Skeletal muscle satellite cell (primary cell): Measurements from ENCODE around the gene SDF4.
"Not testable (repeated sequence)": the region's sequence is repeated elsewhere in the genome, so short reads cannot be mapped to it uniquely, and the experiment has no call there.

ENCODE experiments used
- H3K27me3 ChIP-seq: 2 replicates; pipeline ENCODE4 v1.7.0; 2013; ENCODE audit warnings: low read length; ENCODE audit not compliant: control insufficient read depth, insufficient read depth
- H3K36me3 ChIP-seq: 2 replicates; pipeline ENCODE4 v1.7.0; 2013; ENCODE audit warnings: mild to moderate bottlenecking, control low read depth, low read length; ENCODE audit not compliant: insufficient read depth
- H3K4me1 ChIP-seq: 2 replicates; pipeline ENCODE4 v1.7.0; 2013; ENCODE audit warnings: low read length; ENCODE audit not compliant: control insufficient read depth, insufficient read depth
- H3K4me2 ChIP-seq: 2 replicates; pipeline ENCODE4 v1.7.0; 2013; ENCODE audit warnings: mild to moderate bottlenecking, low read length
- H3K4me3 ChIP-seq: 2 replicates; pipeline ENCODE4 v1.7.0; 2013; ENCODE audit warnings: low read length
- H3K9ac ChIP-seq: 2 replicates; pipeline ENCODE4 v1.7.0; 2013; ENCODE audit warnings: mild to moderate bottlenecking, low read depth, low read length, moderate library complexity
- H3K9me3 ChIP-seq: replicated peaks from 2 replicates; pipeline ENCODE4 v1.7.0; 2013; ENCODE audit warnings: mild to moderate bottlenecking, control low read depth, low read length

SDF4 gene

GRCh38 chr1:1195726-1196125 lies 36.1 kb downstream of the SDF4 start:
- not testable (repeated sequence) for H3K9ac ChIP-seq, H3K4me2 ChIP-seq, H3K27me3 ChIP-seq, H3K4me3 ChIP-seq, H3K4me1 ChIP-seq, H3K9me3 ChIP-seq, H3K36me3 ChIP-seq

- no peaks in the 10 kb centered on the region for H3K36me3 ChIP-seq
- no peak overlapping the region for H3K4me3 ChIP-seq
- no peaks in the 10 kb centered on the region for H3K4me1 ChIP-seq
- no peaks in the 10 kb centered on the region for H3K9me3 ChIP-seq
- peaks cover 3% of the 10 kb centered on the region for H3K27me3 ChIP-seq
- H3K9ac ChIP-seq, result no peak overlapping the region
- no peak overlapping the region for H3K4me2 ChIP-seq
These were observed 37.1 kb downstream of the SDF4 start for GRCh38 chr1:1194723-1195122.

- no peaks in the 10 kb centered on the region for H3K36me3 ChIP-seq
- H3K4me3 ChIP-seq, result no peak overlapping the region
- peaks cover 11% of the 10 kb centered on the region for H3K27me3 ChIP-seq
- no peak overlapping the region for H3K4me2 ChIP-seq
- H3K9ac ChIP-seq, result no peak overlapping the region
- H3K4me1 ChIP-seq, result no peaks in the 10 kb centered on the region
- no peaks in the 10 kb centered on the region for H3K9me3 ChIP-seq
These were observed 40.1 kb downstream of the SDF4 start for GRCh38 chr1:1191734-1192133.

- Histone ChIP-seq H3K4me1 (peaks cover 6% of the 10 kb centered on the region), H3K9ac (no peak overlapping the region), H3K9me3 (no peaks in the 10 kb centered on the region), H3K27me3 (peaks cover 17% of the 10 kb centered on the region), H3K4me3 (no peak overlapping the region), H3K36me3 (no peaks in the 10 kb centered on the region), H3K4me2 (no peak overlapping the region)
These were observed 42.7 kb downstream of the SDF4 start for GRCh38 chr1:1189111-1189510.

GRCh38 chr1:1187938-1188337 lies 43.9 kb downstream of the SDF4 start:
- H3K4me1 ChIP-seq, result peaks cover 6% of the 10 kb centered on the region
- H3K4me2 ChIP-seq, result no peak overlapping the region
- H3K9me3 ChIP-seq, result no peaks in the 10 kb centered on the region
- H3K36me3 ChIP-seq, result no peaks in the 10 kb centered on the region
- no peak overlapping the region for H3K9ac ChIP-seq
- peaks cover 17% of the 10 kb centered on the region for H3K27me3 ChIP-seq
- H3K4me3 ChIP-seq, result no peak overlapping the region

GRCh38 chr1:1185101-1185765 lies 46.6 kb downstream of the SDF4 start:
- no peak overlapping the region for H3K9ac ChIP-seq
- no peak overlapping the region for H3K4me2 ChIP-seq
- peaks cover 6% of the 10 kb centered on the region for H3K4me1 ChIP-seq
- H3K36me3 ChIP-seq, result no peaks in the 10 kb centered on the region
- peaks cover 21% of the 10 kb centered on the region for H3K27me3 ChIP-seq
- no peaks in the 10 kb centered on the region for H3K9me3 ChIP-seq
- no peak overlapping the region for H3K4me3 ChIP-seq

- peaks cover 6% of the 10 kb centered on the region for H3K4me1 ChIP-seq
- peaks cover 17% of the 10 kb centered on the region for H3K27me3 ChIP-seq
- H3K9me3 ChIP-seq, result no peaks in the 10 kb centered on the region
- H3K36me3 ChIP-seq, result no peaks in the 10 kb centered on the region
- no peak overlapping the region for H3K4me2 ChIP-seq
- H3K9ac ChIP-seq, result no peak overlapping the region
- no peak overlapping the region for H3K4me3 ChIP-seq
These were observed 47.7 kb downstream of the SDF4 start for GRCh38 chr1:1183833-1184775.

- Histone ChIP-seq H3K4me2 (no peak overlapping the region), H3K4me3 (no peak overlapping the region), H3K4me1 (peaks cover 6% of the 10 kb centered on the region), H3K36me3 (no peaks in the 10 kb centered on the region), H3K9ac (no peak overlapping the region), H3K27me3 (peaks cover 12% of the 10 kb centered on the region), H3K9me3 (no peaks in the 10 kb centered on the region)
These were observed 48.5 kb downstream of the SDF4 start for GRCh38 chr1:1183221-1183747.

GRCh38 chr1:1182491-1183220 lies 49.1 kb downstream of the SDF4 start:
- Histone ChIP-seq H3K4me2 (no peak overlapping the region), H3K27me3 (peaks cover 16% of the 10 kb centered on the region), H3K9ac (no peak overlapping the region), H3K9me3 (no peaks in the 10 kb centered on the region), H3K4me1 (peaks cover 6% of the 10 kb centered on the region), H3K4me3 (no peak overlapping the region), H3K36me3 (no peaks in the 10 kb centered on the region)

- no peak overlapping the region for H3K4me2 ChIP-seq
- no peaks in the 10 kb centered on the region for H3K9me3 ChIP-seq
- peaks cover 6% of the 10 kb centered on the region for H3K4me1 ChIP-seq
- H3K27me3 ChIP-seq, result peaks cover 20% of the 10 kb centered on the region
- H3K4me3 ChIP-seq, result no peak overlapping the region
- H3K9ac ChIP-seq, result no peak overlapping the region
- no peaks in the 10 kb centered on the region for H3K36me3 ChIP-seq
These were observed 49.8 kb downstream of the SDF4 start for GRCh38 chr1:1181938-1182410.
